GM19023 (cell line): ENCODE results near the gene BMPER.

Experiments used
- ATAC-seq: cut with Tn5 transposase; IDR thresholded peaks from one replicate; pipeline ENCODE4 v1.9.1; 2021; ENCODE audit warnings: mild to moderate bottlenecking, moderate library complexity; ENCODE audit not compliant: unreplicated experiment

Gene BMPER

GRCh38 chr7:34059136-34059828 is 153.9 kb downstream of the BMPER start:
- ATAC-seq, result no peak

- no peak for ATAC-seq
These were observed 155.0 kb downstream of the BMPER start for GRCh38 chr7:34060196-34060947.

DNA sequence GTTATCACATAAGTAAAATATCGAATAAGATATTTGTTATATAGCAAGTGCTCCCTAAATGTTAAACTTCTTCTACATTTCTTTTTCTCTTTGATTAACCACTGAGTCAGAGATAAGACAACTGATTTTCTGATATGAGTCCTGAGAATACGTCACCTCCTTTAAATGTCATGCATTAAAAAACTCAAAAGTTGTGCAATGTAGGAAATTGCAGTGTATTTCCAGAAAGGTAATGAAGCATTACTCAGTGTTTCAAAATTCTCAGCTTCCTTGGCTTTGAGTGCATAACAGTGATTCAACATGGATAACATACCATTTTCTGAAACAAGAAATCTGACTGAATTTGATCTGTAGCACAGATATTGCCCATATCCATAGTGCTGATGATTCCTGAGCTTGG is 155.8 kb downstream of the BMPER start:
- no peak for ATAC-seq

GRCh38 chr7:34062341-34062740 is 157.0 kb downstream of the BMPER start:
- ATAC-seq, result no peak

GRCh38 chr7:34062826-34063225 is 157.5 kb downstream of the BMPER start:
- ATAC-seq, result no peak

DNA sequence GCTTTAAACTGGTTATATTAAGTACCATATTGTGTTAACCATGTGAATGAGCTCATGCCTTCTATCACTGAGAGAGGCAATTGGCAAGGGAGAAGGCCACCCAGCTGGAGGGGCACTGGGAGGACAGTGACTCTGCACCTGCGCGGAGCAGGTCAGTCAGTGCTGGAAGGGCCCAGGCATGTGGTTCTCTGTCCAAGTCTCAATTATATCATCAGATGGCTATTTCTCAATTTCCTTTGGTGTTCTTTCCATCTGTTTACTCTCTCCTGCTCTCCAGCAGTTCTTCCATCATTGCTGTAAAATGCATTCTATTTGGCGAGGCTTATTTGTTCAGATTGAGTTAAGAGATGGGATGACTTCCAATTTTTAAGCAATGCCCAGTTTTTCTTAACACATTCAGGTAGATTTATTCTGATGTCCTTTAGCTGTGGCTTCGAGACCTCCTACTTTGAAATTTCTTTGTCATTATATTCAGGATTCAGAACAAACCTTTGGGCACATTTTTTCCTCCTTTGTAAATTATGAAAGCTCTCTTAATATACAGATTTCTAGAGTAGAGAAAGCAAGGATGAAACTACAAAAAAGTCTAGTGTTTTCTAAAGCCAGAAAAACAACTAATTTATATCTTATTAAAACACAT is 159.3 kb downstream of the BMPER start:
- no peak for ATAC-seq

DNA sequence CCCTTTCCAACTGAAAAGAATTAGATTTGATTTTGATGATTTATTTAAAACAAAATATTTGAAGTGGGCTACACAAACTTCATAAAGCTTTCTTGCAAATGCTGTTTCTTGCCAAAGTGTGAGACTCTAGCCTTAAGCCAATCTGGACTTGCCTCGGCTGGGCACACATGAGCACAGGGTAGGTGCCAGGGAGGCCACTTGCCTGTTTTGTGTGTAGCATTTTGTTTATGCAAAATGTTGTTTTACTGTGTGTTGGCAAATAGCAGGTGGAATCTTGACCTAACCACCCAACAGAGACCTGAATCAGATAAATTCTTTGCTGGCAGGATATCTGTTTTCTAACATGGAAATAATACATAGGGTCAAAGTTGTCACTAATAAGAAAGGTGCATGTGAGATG is 161.1 kb downstream of the BMPER start:
- no peak for ATAC-seq

DNA sequence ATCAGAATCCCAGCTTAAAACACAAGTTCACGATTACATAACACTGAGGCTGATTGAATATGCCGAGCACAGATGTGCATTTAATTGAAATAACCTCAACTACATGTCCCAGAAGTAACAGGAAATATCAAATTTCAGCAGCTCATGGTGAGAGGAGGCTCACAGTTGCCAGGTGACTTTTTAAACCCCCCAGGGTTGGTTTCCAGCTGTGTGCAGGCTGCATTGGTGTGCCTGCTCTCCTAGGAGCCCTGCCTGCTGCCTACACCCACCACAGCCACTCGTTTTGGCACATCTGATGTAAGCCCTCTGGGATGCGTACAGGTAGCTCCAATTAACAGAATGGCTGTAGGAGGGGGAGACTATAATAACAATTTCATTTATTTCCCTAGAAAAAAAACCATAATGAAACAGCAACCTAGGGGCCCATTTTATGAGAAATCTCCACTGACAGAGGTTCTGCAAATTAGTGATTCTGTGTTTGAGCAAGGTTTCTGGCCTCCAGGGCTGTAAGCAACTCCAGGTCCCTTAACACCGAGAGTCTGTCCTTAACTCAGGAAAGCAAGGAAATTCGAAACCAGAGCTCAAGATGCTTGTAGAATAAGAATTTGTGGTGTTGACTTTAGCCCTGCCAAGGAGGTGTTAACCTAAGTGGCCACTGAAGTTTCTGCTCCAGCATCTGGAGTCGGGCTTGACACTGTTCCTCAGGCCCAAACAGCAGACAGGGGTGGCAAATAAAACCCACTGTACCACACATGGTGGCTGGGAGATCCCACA is 161.9 kb downstream of the BMPER start:
- ATAC-seq, result no peak

DNA sequence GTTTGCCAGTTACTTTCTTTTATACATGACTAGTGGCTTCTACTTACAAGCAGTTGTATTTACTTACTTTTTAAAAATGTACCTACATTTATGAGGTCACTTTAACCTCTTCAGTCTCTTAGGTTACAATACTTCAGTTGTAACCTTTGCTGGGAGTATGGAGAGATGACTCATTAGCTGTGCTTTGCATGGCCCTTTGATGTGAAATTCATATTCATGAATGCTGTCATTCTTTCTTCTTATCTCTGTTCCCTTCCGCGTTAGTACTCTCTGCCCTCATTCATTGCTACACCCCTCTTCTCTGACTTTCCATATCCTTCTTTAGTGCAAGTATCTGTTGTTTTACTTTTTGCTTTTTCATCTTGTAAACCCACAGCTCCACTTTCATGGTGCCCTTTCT is 164.3 kb downstream of the BMPER start:
- ATAC-seq, result no peak

DNA sequence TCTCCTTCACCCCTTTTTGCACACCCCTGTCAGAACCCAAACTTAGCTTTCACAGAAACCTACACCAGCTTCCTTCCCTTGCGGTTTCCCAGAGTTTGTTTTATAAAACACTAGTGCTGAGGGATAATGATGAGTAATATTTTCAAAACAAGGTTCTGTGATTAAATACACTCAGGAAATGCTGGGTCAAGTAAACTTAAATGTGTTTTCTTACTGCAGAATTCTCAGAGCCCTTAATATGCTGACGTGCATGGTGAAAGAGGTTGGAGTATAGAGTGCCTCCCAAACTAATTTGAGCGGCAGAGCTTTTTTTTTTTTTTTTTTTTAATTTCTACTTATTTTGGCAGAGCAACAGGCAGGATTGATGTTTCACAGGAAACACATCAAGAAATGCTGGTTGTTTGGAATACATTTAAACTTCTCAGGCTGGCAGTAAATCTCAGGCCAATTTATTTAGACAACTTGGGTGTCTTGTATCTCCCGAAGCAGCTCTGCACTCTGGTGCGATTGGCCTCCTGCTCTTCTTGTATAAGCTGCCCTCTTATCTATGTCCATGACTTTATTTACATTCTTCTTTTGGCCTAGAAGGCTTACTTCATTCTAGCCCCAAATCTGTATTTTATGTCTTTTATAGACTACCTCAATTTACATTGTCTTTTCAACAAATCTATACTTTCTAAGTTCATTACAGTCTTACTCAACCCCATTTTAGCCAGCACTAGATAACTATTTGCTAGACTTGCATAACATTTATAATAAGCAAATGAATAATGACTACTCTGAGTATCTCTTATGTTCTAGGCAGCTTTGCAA is 165.4 kb downstream of the BMPER start:
- no peak for ATAC-seq

DNA sequence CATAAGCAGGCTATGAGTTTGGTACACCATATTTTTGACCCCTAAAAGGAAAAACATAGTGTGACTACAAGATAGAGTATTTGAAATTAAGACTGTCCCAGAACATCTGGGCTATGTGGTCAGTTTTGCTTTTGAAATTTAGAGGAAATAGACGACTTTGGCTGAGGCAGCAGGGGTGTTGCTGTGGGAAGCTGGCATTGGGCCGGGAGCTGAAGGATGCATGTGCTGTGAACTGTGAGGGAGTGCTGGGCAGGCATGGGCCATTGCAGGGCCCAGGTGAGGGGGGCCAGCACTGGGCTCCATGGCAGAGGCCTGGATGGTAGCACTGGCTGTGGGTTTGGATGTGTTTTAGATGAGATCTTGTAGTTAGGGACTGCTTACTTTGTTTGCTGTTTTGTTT is 168.3 kb downstream of the BMPER start:
- no peak for ATAC-seq

DNA sequence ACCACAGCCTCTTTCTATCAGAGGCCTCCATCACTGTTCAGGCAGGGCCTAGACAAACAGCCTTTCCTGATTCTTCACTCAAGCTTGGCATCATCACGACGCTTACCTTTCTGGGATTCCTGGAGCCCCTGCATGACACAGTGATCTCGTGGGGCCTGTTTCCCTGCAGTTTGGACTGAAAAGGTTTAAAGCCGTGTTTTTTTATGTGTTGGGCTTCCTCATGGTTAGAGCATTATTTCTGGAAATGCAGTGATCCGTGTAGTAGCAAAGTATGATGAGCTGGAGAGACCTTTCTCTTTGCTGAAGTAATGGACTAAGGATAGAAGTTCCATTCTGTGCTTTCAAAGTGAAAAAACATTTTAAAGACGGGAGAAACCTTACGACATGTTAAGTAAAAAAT is 169.1 kb downstream of the BMPER start:
- ATAC-seq, result no peak

DNA sequence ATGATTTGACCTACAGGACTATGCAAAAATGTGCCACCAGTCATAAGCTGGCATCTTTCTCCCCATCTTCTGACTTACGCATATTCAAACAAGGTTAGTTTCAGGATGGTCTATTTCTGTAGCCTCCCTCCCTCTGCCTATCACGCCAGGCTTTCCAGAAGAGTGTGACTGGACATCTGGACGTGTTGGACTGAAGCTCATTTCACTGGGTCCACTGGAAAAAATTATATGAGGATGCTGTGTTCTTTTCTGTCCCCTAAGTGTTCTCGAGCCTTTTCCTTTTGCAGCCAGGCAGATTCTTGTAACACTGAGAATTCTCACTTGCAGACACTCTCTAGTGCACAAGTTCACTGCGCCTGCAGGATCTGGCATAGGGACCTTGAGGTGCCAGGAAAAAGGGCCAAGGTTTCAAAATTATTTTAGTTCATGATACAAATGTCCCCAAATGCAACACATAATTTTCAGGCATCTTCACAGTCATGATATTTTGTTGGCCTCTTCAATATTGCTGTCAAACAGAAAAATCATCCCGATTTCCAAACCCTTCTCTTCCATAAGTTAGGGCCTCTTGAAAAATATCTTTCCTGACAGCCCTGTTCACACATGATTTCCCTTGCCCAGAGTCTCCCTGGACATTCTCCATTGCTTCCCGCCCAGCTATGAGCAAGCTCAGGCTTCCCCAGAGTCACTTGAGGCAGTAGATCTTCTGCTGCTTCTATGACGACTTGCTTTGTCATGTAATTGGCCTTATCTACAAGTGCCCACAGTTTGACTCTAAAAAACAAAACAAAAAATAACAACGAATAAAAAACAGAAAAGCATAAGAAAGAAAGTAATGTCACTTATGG is 170.4 kb downstream of the BMPER start:
- no peak for ATAC-seq

DNA sequence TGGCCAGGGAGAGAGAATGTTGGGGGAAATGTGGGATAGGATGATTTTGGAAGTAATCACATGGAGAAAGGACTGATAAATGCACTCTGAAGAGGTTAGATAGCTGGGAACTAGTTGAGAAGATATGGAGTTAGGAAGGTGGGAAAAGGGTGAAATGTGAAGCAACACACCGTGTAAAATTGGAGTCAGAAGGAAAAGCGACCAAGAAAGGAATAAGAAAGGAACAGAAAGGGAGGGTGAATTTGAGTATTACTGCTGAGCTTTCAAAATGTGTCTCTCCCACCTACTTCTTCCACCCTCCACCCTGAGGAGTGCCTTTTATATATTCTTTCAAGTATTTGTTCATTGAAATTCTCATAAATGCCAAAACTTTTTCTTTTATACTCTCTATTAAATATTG is 171.8 kb downstream of the BMPER start:
- ATAC-seq, result no peak

GRCh38 chr7:34078864-34079263 is 173.5 kb downstream of the BMPER start:
- no peak for ATAC-seq

DNA sequence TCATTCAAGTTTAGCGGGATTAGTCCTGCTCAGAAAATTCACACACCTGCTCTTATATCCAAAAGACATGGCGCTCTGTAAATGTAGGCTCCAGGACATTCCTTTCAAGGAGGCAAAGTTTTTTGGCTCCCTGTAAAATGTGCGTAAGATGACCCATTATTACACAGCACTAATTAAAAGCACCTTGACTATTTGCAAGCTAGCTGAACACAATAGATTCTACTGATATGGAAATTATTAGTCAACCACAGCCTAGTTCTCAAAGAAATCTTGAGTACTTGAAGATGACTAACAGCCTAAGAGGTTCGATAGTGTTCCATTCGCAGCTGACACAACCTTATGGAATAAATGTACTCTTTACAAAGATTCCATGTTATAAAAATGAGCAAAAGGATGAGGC is 175.2 kb downstream of the BMPER start:
- ATAC-seq, result no peak

GRCh38 chr7:34081935-34082334 is 176.6 kb downstream of the BMPER start:
- ATAC-seq, result no peak

GRCh38 chr7:34083440-34083839 is 178.1 kb downstream of the BMPER start:
- ATAC-seq, result no peak

DNA sequence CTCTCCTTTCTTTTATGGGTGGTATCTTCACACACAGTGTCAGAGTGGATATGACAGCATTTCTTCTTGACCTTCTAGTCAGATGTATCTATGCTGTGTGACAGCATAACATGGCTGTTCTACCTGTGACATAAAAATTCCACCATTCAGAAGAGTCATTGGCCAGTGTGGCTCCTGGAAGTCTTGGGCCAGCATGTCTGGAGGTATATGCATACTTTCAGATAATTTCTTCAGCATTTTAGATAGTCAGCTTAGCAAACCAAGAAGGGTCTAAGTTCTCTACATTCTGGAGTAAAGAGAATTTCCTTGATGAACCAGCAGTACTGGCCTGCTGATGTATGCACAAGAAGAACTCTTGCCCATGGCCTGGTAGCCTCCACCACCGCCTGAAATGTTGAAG is 179.3 kb downstream of the BMPER start:
- ATAC-seq, result no peak

- no peak for ATAC-seq
These were observed 180.7 kb downstream of the BMPER start for GRCh38 chr7:34086064-34086463.
